GM10266 (cell line): ENCODE data around the gene TLK2.

ENCODE experiments used
- DNase-seq: peaks from one replicate; pipeline ENCODE4 v3.0.0; 2012; ENCODE audit errors: extremely low spot score
- CTCF ChIP-seq: IDR thresholded peaks from 2 replicates; pipeline ENCODE4 v1.5.1; 2012; ENCODE audit warnings: mild to moderate bottlenecking, low read depth; ENCODE audit not compliant: control insufficient read depth, insufficient read depth; ENCODE audit errors: missing control alignments

Gene TLK2

GRCh38 chr17:62641153-62641552 lies 162.5 kb downstream of the TLK2 start:
- no peak for DNase-seq
- no peak for TF ChIP-seq CTCF

GRCh38 chr17:62641951-62642350 lies 163.3 kb downstream of the TLK2 start:
- DNase-seq = no peak
- no peak for TF ChIP-seq CTCF

GRCh38 chr17:62643496-62643895 lies 164.9 kb downstream of the TLK2 start:
- no peak for TF ChIP-seq CTCF
- DNase-seq = no peak

- no peak for DNase-seq
These were observed 166.0 kb downstream of the TLK2 start for GRCh38 chr17:62644487-62645173.

GRCh38 chr17:62648251-62648955 lies 169.8 kb downstream of the TLK2 start:
- DNase-seq = no peak
- TF ChIP-seq CTCF = no peak

More at GRCh38 chr17:62644487-62645173, 166.0 kb downstream of the TLK2 start:
- no peak for TF ChIP-seq CTCF

DNA sequence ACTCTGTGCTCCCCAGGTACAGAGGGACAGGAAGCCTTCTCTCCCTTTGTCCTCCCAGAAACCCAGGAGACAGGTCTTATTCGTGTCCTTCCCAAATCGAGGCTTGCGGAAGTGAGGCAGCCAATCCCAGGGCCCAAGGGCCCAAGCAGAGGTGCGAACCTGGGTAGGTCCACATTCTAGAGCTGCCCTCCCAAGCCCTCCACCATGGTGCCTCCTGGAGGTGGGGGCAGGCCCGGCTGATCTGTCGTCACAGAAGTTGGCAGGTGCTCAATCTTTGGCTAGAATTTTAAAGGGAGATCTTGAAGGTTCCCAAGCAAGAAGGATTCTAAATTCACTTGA lies 170.3 kb downstream of the TLK2 start:
- no peak for DNase-seq
- TF ChIP-seq CTCF = no peak

- no peak for TF ChIP-seq CTCF
- no peak for DNase-seq
These were observed 170.9 kb downstream of the TLK2 start for GRCh38 chr17:62649570-62649969.
